Measurements from ENCODE around the gene RTP3.

DNA sequence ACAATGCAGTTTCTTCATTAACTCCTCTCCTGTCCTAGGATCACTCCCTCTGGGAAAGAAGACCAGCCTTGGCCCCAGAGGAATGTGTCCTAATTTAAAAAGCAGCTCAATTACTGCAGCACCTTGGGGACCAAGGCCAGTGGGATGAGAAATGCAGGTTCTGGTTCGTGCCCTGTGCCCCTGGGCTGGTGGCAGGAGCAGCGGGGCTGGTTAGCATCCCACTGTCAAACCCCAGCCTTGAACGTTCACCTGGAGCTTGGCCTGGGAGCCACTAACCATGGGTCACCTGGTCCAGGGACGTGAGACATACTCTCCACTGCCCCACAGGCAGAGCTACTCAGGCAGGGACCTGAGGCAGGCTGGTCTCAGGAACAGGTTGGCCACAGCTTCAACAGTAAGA lies 8.4 kb upstream of the RTP3 start:
- TF ChIP-seq CEBPB (IDR thresholded peaks at IDR 0.05) (no peak), CREB1 (IDR thresholded peaks at IDR 0.05; ENCODE audit: low read depth) (no peak), TAF1 (IDR thresholded peaks at IDR 0.05; ENCODE audit: low read depth) (no peak), FOXM1 (IDR thresholded peaks at IDR 0.05; ENCODE audit: borderline replicate concordance, low read depth) (no peak), RAD21 (IDR thresholded peaks at IDR 0.05; ENCODE audit: low read depth) (no peak), YY1 (IDR thresholded peaks at IDR 0.05; ENCODE audit: low read depth) (no peak), TCF12 (IDR thresholded peaks at IDR 0.05; ENCODE audit: low read depth) (no peak), EP300 (IDR thresholded peaks at IDR 0.05; ENCODE audit: borderline replicate concordance) (no peak), NFIC (IDR thresholded peaks at IDR 0.05) (no peak), EGR1 (IDR thresholded peaks at IDR 0.05) (no peak), TEAD4 (IDR thresholded peaks at IDR 0.05) (no peak)
- TF ChIP-seq, protein P1, sequence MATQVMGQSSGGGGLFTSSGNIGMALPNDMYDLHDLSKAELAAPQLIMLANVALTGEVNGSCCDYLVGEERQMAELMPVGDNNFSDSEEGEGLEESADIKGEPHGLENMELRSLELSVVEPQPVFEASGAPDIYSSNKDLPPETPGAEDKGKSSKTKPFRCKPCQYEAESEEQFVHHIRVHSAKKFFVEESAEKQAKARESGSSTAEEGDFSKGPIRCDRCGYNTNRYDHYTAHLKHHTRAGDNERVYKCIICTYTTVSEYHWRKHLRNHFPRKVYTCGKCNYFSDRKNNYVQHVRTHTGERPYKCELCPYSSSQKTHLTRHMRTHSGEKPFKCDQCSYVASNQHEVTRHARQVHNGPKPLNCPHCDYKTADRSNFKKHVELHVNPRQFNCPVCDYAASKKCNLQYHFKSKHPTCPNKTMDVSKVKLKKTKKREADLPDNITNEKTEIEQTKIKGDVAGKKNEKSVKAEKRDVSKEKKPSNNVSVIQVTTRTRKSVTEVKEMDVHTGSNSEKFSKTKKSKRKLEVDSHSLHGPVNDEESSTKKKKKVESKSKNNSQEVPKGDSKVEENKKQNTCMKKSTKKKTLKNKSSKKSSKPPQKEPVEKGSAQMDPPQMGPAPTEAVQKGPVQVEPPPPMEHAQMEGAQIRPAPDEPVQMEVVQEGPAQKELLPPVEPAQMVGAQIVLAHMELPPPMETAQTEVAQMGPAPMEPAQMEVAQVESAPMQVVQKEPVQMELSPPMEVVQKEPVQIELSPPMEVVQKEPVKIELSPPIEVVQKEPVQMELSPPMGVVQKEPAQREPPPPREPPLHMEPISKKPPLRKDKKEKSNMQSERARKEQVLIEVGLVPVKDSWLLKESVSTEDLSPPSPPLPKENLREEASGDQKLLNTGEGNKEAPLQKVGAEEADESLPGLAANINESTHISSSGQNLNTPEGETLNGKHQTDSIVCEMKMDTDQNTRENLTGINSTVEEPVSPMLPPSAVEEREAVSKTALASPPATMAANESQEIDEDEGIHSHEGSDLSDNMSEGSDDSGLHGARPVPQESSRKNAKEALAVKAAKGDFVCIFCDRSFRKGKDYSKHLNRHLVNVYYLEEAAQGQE (IDR thresholded peaks at IDR 0.05; ENCODE audit: low read depth) = no peak
- TF ChIP-seq, protein P2, sequence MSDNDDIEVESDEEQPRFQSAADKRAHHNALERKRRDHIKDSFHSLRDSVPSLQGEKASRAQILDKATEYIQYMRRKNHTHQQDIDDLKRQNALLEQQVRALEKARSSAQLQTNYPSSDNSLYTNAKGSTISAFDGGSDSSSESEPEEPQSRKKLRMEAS (IDR thresholded peaks at IDR 0.05) = no peak
- TF ChIP-seq, protein P3, sequence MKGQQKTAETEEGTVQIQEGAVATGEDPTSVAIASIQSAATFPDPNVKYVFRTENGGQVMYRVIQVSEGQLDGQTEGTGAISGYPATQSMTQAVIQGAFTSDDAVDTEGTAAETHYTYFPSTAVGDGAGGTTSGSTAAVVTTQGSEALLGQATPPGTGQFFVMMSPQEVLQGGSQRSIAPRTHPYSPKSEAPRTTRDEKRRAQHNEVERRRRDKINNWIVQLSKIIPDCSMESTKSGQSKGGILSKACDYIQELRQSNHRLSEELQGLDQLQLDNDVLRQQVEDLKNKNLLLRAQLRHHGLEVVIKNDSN (IDR thresholded peaks at IDR 0.05) = no peak
